ENCODE measurements around the gene RXRG. TPM values are rescaled to one million over a fixed set of nuclear protein-coding genes. Genes with fewer than 3 reads are reported as not detected.

Gene RXRG
- total and polyA plus RNA-seq, 12 donors, result 0.17 to 2.4 (median 1.0) TPM; not detected in 2

GRCh38 chr1:165355139-165355976 is 89.6 kb downstream of the RXRG start:
- H3K4me1 ChIP-seq (replicated peaks in 1 of 2), result peaks cover 0 to 4% of the 10 kb centered on the region in 2 donors
- H3K4me3 ChIP-seq, result no peak overlapping the region
- DNase-seq, result no peak
- H3K9me3 ChIP-seq (replicated peaks in 1 of 3), result no peaks in the 10 kb centered on the region
- no peak for TF ChIP-seq POLR2A (IDR thresholded peaks at IDR 0.05)
- TF ChIP-seq CTCF (IDR thresholded peaks at IDR 0.05), result no peak
- H3K36me3 ChIP-seq (replicated peaks in 1 of 2), result no peaks in the 10 kb centered on the region
- peaks cover 83% of the 10 kb centered on the region for H3K27me3 ChIP-seq
- intact Hi-C loops (cut with DNase I), result no loop called here
- H3K27ac ChIP-seq, result no peak overlapping the region
- WGBS, 4 donors, result 3 to 6% (median 5%) methylated on average over 16 to 53 of the region's 53 CpGs

- no peak overlapping the region for H3K4me3 ChIP-seq
- TF ChIP-seq CTCF (IDR thresholded peaks at IDR 0.05), result no peak
- TF ChIP-seq POLR2A (IDR thresholded peaks at IDR 0.05), result no peak
- H3K9me3 ChIP-seq (replicated peaks in 1 of 3), result no peaks in the 10 kb centered on the region
- DNase-seq, result no peak
- intact Hi-C loops (cut with DNase I), result no loop called here
- H3K27me3 ChIP-seq, result peaks cover 90% of the 10 kb centered on the region
- H3K36me3 ChIP-seq (replicated peaks in 1 of 2), result no peaks in the 10 kb centered on the region
- no peak overlapping the region for H3K27ac ChIP-seq
- peaks cover 0 to 4% of the 10 kb centered on the region in 2 donors for H3K4me1 ChIP-seq (replicated peaks in 1 of 2)
- WGBS, 4 donors, result 6 to 9% (median 7%) methylated on average over 7 to 22 of the region's 22 CpGs
Measured at GRCh38 chr1:165354739-165355138, 90.2 kb downstream of the RXRG start.

DNA sequence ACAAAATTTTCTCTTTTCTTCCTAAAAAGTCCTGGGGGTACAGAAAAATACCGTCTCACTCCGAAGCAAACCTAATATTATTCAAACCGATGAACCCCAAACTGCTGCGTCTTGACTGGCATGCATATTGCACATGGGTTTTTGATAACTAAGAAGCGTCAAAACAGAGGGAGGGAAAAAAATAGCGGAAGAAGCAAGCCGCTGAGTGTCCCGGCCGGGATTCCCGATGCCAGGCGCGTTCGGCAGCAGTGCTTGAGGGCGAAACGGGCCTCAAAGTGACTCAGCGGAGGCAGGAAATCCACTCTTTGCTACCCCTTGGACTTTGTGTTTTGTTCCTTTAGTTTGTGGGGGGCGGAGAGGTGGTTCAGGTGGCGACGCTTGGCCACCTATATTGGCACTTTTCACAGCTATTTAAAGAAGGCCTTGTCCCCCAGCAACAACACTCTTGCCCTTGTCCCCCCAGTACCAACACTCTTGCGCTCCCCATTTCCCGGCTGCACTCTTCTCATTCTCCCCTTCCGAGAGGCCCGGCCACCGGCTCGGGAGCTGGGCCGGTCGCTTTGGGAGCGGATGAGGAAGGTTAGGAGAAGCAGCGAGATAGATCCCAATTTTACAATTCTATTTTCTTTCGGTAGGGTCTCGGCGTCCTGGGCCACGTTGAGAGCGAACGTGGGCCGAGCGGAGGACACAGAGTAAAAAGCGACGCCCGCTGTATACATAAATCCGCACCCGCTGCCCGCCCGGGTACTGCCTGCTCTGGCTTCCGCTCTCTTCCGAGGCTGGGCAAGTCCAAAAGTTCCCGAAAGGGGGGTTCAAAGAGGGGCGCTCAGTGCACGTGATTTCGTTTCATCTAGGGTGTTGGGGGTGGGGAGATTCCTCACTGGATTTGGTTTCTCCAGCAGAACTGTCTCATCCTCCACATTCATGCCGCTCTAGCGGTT is 90.9 kb downstream of the RXRG start:
- Histone ChIP-seq H3K4me3 (no peak overlapping the region), H3K9me3 (replicated peaks in 1 of 3) (no peaks in the 10 kb centered on the region), H3K4me1 (replicated peaks in 1 of 2) (peaks cover 0 to 4% of the 10 kb centered on the region in 2 donors), H3K36me3 (replicated peaks in 1 of 2) (no peaks in the 10 kb centered on the region), H3K27me3 (peaks cover 94% of the 10 kb centered on the region), H3K27ac (no peak overlapping the region)
- TF ChIP-seq CTCF (IDR thresholded peaks at IDR 0.05) (no peak), POLR2A (IDR thresholded peaks at IDR 0.05) (no peak)
- no peak for DNase-seq
- intact Hi-C loops (cut with DNase I), result no loop called here
- 4 to 9% (median 7%) methylated on average over 46 to 52 of the region's 52 CpGs for WGBS, 4 donors

Data from adrenal gland (tissue), 12 donors.